Tibial artery (tissue), 4 donors: Measurements from ENCODE around the gene ANTKMT.

Experiments
- DNase-seq, 2 donors: peaks; one replicate each; pipeline ENCODE4 v3.0.0-alpha.2; 2019
- H3K27ac ChIP-seq, 2 donors: fragments of 200-600 bp; sonication (generic) in 1 of 2; 1 replicate in 1 of 2; 2 replicates in 1 of 2; pipeline ENCODE4 v1.5.1; 2018 to 2019; ENCODE audit warnings: mild to moderate bottlenecking in 1 of 2
- H3K27me3 ChIP-seq, 2 donors: fragments of 200-600 bp; sonication (generic) in 1 of 2; one replicate each; pipeline versions ENCODE4 v1.5.1 to v1.6.0; 2016 to 2019
- H3K36me3 ChIP-seq, 3 donors: fragments of 200-600 bp; sonication (generic) in 2 of 3; one replicate each; pipeline ENCODE4 v1.5.1; 2016 to 2019; ENCODE audit warnings: mild to moderate bottlenecking in 2 of 3
- H3K4me1 ChIP-seq, 4 donors: fragments of 200-600 bp; sonication (generic) in 2 of 4; 1 replicate in 3 of 4; 2 replicates in 1 of 4; pipeline ENCODE4 v1.5.1; 2016 to 2019
- H3K4me3 ChIP-seq, 2 donors: fragments of 200-600 bp; sonication (generic) in 1 of 2; 1 replicate in 1 of 2; 2 replicates in 1 of 2; pipeline ENCODE4 v1.5.1; 2018 to 2019; ENCODE audit warnings: mild to moderate bottlenecking in 2 of 2
- H3K9me3 ChIP-seq, 3 donors: fragments of 200-600 bp; sonication (generic) in 1 of 3; one replicate each; pipeline ENCODE4 v1.5.1; 2016 to 2019
- CTCF ChIP-seq, 2 experiments: fragments of 200-600 bp in 1 of 2; fragments of 450-650 bp in 1 of 2; IDR thresholded peaks; one replicate each; pipeline ENCODE4 v1.5.1; 2017 to 2019; ENCODE audit warnings: antibody characterized with exemption in 2 of 2, mild to moderate bottlenecking in 1 of 2, moderate library complexity in 1 of 2
- intact Hi-C: fragments of 100-400 bp; cut with DNase I; formaldehyde crosslinking; loops from one replicate; pipeline ENCODE4 v1.15.0; 2023; ENCODE audit warnings: low total_unique reads

The ANTKMT gene

GRCh38 chr16:732936-733335 lies 12.0 kb downstream of the ANTKMT start:
- Histone ChIP-seq H3K4me1 (peaks cover 0 to 12% (median 12%) of the 10 kb centered on the region in 4 donors), H3K9me3 (no peaks in the 10 kb centered on the region), H3K4me3 (no peak overlapping the region), H3K36me3 (peaks cover 33 to 87% (median 58%) of the 10 kb centered on the region in 3 donors), H3K27ac (no peak overlapping the region), H3K27me3 (peaks cover 0 to 15% of the 10 kb centered on the region in 2 donors)
- intact Hi-C loops, result loop anchor here (10.0 kb wide), 1 partner anchor 1492 kb away; the partner anchor contains the start of gene E4F1
- peak in 1 of 2 donors; percentile 60 for DNase-seq
- no peak for TF ChIP-seq CTCF (IDR thresholded peaks at IDR 0.05)

GRCh38 chr16:733382-734207 lies 12.6 kb downstream of the ANTKMT start:
- peak in 1 of 2 donors; percentile 62 for DNase-seq
- no peak for TF ChIP-seq CTCF (IDR thresholded peaks at IDR 0.05)
- peaks cover 33 to 90% (median 60%) of the 10 kb centered on the region in 3 donors for H3K36me3 ChIP-seq

GRCh38 chr16:734208-734980 lies 13.4 kb downstream of the ANTKMT start:
- no peak for TF ChIP-seq CTCF (IDR thresholded peaks at IDR 0.05)
- Histone ChIP-seq H3K4me1 (peaks cover 0 to 2% (median under 1%) of the 10 kb centered on the region in 4 donors), H3K9me3 (no peaks in the 10 kb centered on the region), H3K4me3 (no peak overlapping the region), H3K36me3 (peaks cover 33 to 97% (median 60%) of the 10 kb centered on the region in 3 donors), H3K27me3 (peaks cover 0 to under 1% of the 10 kb centered on the region in 2 donors), H3K27ac (no peak overlapping the region)
- peak in 1 of 2 donors; percentile 58 for DNase-seq
- intact Hi-C loops, result loop anchor here (10.0 kb wide), 1 partner anchor 1490 kb away; the partner anchor contains the start of gene E4F1

More at GRCh38 chr16:733382-734207, 12.6 kb downstream of the ANTKMT start:
- intact Hi-C loops, result loop anchor here (10.0 kb wide), 1 partner anchor 1491 kb away; the partner anchor contains the start of gene E4F1
- Histone ChIP-seq H3K27ac (no peak overlapping the region), H3K27me3 (peaks cover 0 to 8% of the 10 kb centered on the region in 2 donors), H3K4me1 (peaks cover 0 to 6% (median 5%) of the 10 kb centered on the region in 4 donors), H3K4me3 (no peak overlapping the region), H3K9me3 (no peaks in the 10 kb centered on the region)

- Histone ChIP-seq H3K36me3 (peaks cover 33 to 88% (median 60%) of the 10 kb centered on the region in 3 donors), H3K27me3 (no peaks in the 10 kb centered on the region)
- intact Hi-C loops, result loop anchor here (10.0 kb wide), 1 partner anchor 1490 kb away; the partner anchor contains the start of gene E4F1
Measured at GRCh38 chr16:734981-735881, 14.3 kb downstream of the ANTKMT start.

More at GRCh38 chr16:734981-735881, 14.3 kb downstream of the ANTKMT start:
- DNase-seq, result peak in 1 of 2 donors; percentile 59
- H3K4me1 ChIP-seq, result peaks cover 2 to 10% (median 8%) of the 10 kb centered on the region in 4 donors
- no peak overlapping the region for H3K27ac ChIP-seq
- no peak overlapping the region for H3K4me3 ChIP-seq
- no peaks in the 10 kb centered on the region for H3K9me3 ChIP-seq
- no peak for TF ChIP-seq CTCF (IDR thresholded peaks at IDR 0.05)
